Measurements from ENCODE around the gene SH3BP4.

DNA sequence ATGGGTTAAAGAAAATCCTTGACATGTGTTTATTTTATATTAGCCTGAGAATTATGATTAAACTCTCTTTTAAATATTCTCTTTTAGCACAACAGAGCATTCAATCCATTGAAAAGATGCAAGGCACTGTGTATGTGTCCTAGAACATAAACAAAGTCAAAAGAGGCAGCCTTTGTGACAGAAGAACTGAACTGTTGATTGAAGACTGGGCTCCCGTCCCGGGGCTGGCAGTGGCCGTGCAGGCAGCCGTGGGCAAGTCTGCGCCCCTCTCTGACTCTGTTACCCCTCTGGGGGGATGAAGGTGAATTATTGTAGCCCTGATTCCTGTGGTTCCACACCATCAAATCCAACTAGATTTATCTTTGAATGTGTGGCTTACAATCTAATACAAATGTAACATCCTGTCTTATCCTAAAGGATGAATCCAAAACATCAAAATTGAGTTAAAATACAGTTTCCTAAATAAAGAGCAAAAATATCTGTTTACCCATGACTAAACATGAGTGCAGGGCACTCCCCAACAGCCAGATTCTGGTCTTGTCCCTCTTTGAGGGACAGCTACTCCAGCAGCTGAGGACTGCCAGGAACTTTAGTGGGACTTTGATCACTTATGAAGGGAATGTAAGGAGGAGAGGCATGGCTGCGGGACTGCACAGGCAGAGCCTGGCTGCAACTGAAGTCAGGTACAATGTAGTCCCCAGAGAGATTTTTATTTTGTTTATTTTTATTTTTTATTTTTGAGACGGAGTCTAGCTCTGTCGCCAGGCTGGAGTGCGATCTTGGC is 37.3 kb upstream of the SH3BP4 start:
- TF ChIP-seq POLR2AphosphoS5 (IDR thresholded peaks at IDR 0.05) (no peak), POLR2A (IDR thresholded peaks at IDR 0.05) (no peak)
- TF ChIP-seq, protein P1, sequence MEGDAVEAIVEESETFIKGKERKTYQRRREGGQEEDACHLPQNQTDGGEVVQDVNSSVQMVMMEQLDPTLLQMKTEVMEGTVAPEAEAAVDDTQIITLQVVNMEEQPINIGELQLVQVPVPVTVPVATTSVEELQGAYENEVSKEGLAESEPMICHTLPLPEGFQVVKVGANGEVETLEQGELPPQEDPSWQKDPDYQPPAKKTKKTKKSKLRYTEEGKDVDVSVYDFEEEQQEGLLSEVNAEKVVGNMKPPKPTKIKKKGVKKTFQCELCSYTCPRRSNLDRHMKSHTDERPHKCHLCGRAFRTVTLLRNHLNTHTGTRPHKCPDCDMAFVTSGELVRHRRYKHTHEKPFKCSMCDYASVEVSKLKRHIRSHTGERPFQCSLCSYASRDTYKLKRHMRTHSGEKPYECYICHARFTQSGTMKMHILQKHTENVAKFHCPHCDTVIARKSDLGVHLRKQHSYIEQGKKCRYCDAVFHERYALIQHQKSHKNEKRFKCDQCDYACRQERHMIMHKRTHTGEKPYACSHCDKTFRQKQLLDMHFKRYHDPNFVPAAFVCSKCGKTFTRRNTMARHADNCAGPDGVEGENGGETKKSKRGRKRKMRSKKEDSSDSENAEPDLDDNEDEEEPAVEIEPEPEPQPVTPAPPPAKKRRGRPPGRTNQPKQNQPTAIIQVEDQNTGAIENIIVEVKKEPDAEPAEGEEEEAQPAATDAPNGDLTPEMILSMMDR (IDR thresholded peaks at IDR 0.05) = no peak

All from transverse colon (tissue), 4 donors.